ENCODE data around the gene KCNIP4. TPM values are rescaled to one million over a fixed set of nuclear protein-coding genes. Genes with fewer than 3 reads are reported as not detected.
A peak's percentile ranks its signal among the peaks of the same experiment; 100 is the strongest.

Gene KCNIP4
- total RNA-seq, 8 experiments from 2014 or later, result 1.7 to 18.5 (median 10.8) TPM

GRCh38 chr4:20859097-20859781, 1089.3 kb downstream of the KCNIP4 start:
- H3K4me1 ChIP-seq (replicated peaks in 1 of 2), result no peaks in the 10 kb centered on the region
- in situ Hi-C loops (cut with MboI; ENCODE audit: low pct_unique_long_range_greater_than_20kb in 2 of 9, low sequenced_read_pairs in 9 of 9, unreplicated experiment in 9 of 9), result no loop called here
- no peak overlapping the region for H3K27ac ChIP-seq
- ATAC-seq (replicated peaks in 6 of 8), result no peak
- H3K4me3 ChIP-seq, result no peak overlapping the region
- WGBS, 10 experiments, result 18 to 97% (median 88%) methylated on average over 3 to 8 of the region's 8 CpGs

GRCh38 chr4:20857081-20857480, 1091.5 kb downstream of the KCNIP4 start:
- WGBS, 10 experiments, result 38 to 91% (median 64%) methylated on average over 1 to 5 of the region's 5 CpGs; no CpG with 5 or more reads in 2 of the 10 experiments
- Histone ChIP-seq H3K4me1 (replicated peaks in 1 of 2) (no peaks in the 10 kb centered on the region), H3K27ac (no peak overlapping the region), H3K4me3 (no peak overlapping the region)
- in situ Hi-C loops (cut with MboI; ENCODE audit: low pct_unique_long_range_greater_than_20kb in 2 of 9, low sequenced_read_pairs in 9 of 9, unreplicated experiment in 9 of 9), result no loop called here
- no peak for ATAC-seq (replicated peaks in 6 of 8)

- WGBS, 10 experiments, result 0 to 100% (median 14%) methylated on average over 1 to 2 of the region's 2 CpGs; no CpG with 5 or more reads in 1 of the 10 experiments
- ATAC-seq (replicated peaks in 6 of 8), result peak in 2 of 8 experiments; percentile 39 to 47
Observed at GRCh38 chr4:20847124-20847747, 1101.3 kb downstream of the KCNIP4 start.

GRCh38 chr4:20844311-20844710, 1104.3 kb downstream of the KCNIP4 start:
- peaks cover 0 to 20% of the 10 kb centered on the region in 2 donors for H3K4me1 ChIP-seq (replicated peaks in 1 of 2)
- in situ Hi-C loops (cut with MboI; ENCODE audit: low pct_unique_long_range_greater_than_20kb in 2 of 9, low sequenced_read_pairs in 9 of 9, unreplicated experiment in 9 of 9), result no loop called here
- H3K4me3 ChIP-seq, result no peak overlapping the region
- 0 to 73% (median 50%) methylated on average over 2 to 4 of the region's 4 CpGs; no CpG with 5 or more reads in 1 of the 10 experiments for WGBS, 10 experiments
- ATAC-seq (replicated peaks in 6 of 8), result peak in 3 of 8 experiments; percentile 27 to 46 (median 32)
- no peak overlapping the region for H3K27ac ChIP-seq

More at GRCh38 chr4:20847124-20847747, 1101.3 kb downstream of the KCNIP4 start:
- Histone ChIP-seq H3K4me3 (no peak overlapping the region), H3K4me1 (replicated peaks in 1 of 2) (peaks cover 0 to 20% of the 10 kb centered on the region in 2 donors), H3K27ac (no peak overlapping the region)
- in situ Hi-C loops (cut with MboI; ENCODE audit: low pct_unique_long_range_greater_than_20kb in 2 of 9, low sequenced_read_pairs in 9 of 9, unreplicated experiment in 9 of 9), result no loop called here

GRCh38 chr4:20840648-20841190, 1107.9 kb downstream of the KCNIP4 start:
- WGBS, 10 experiments, result 40 to 90% (median 77%) methylated on average over 1 to 5 of the region's 5 CpGs; no CpG with 5 or more reads in 2 of the 10 experiments
- no peak for ATAC-seq (replicated peaks in 6 of 8)
- Histone ChIP-seq H3K4me1 (replicated peaks in 1 of 2) (peaks cover 0 to 5% of the 10 kb centered on the region in 2 donors), H3K27ac (no peak overlapping the region), H3K4me3 (no peak overlapping the region)
- in situ Hi-C loops (cut with MboI; ENCODE audit: low pct_unique_long_range_greater_than_20kb in 2 of 9, low sequenced_read_pairs in 9 of 9, unreplicated experiment in 9 of 9), result no loop called here

- WGBS, 10 experiments, result 0 to 80% (median 17%) methylated on average over 1 of the region's 1 CpG; no CpG with 5 or more reads in 1 of the 10 experiments
- no peak for ATAC-seq (replicated peaks in 6 of 8)
- Histone ChIP-seq H3K27ac (no peak overlapping the region), H3K4me3 (no peak overlapping the region), H3K4me1 (replicated peaks in 1 of 2) (peaks cover 0 to 5% of the 10 kb centered on the region in 2 donors)
- in situ Hi-C loops (cut with MboI; ENCODE audit: low pct_unique_long_range_greater_than_20kb in 2 of 9, low sequenced_read_pairs in 9 of 9, unreplicated experiment in 9 of 9), result no loop called here
Observed at GRCh38 chr4:20839957-20840356, 1108.6 kb downstream of the KCNIP4 start.

- in situ Hi-C loops (cut with MboI; ENCODE audit: low pct_unique_long_range_greater_than_20kb in 2 of 9, low sequenced_read_pairs in 9 of 9, unreplicated experiment in 9 of 9), result no loop called here
- no peak for ATAC-seq (replicated peaks in 6 of 8)
- Histone ChIP-seq H3K4me1 (replicated peaks in 1 of 2) (no peaks in the 10 kb centered on the region), H3K27ac (no peak overlapping the region), H3K4me3 (no peak overlapping the region)
- WGBS, 10 experiments, result 17 to 100% (median 84%) methylated on average over 1 of the region's 1 CpG; no CpG with 5 or more reads in 6 of the 10 experiments
Observed at GRCh38 chr4:20838476-20838875, 1110.1 kb downstream of the KCNIP4 start.

GRCh38 chr4:20832826-20833225, 1115.7 kb downstream of the KCNIP4 start:
- peak in 2 of 8 experiments; percentile 61 to 73 for ATAC-seq (replicated peaks in 6 of 8)
- Histone ChIP-seq H3K4me3 (no peak overlapping the region), H3K4me1 (replicated peaks in 1 of 2) (no peaks in the 10 kb centered on the region), H3K27ac (no peak overlapping the region)
- WGBS, 10 experiments, result 0 to 100% (median 67%) methylated on average over 1 to 3 of the region's 3 CpGs; no CpG with 5 or more reads in 1 of the 10 experiments
- in situ Hi-C loops (cut with MboI; ENCODE audit: low pct_unique_long_range_greater_than_20kb in 2 of 9, low sequenced_read_pairs in 9 of 9, unreplicated experiment in 9 of 9), result no loop called here

GRCh38 chr4:20831746-20832145, 1116.8 kb downstream of the KCNIP4 start:
- WGBS, 10 experiments, result 0 to 100% (median 61%) methylated on average over 1 of the region's 1 CpG; no CpG with 5 or more reads in 2 of the 10 experiments
- H3K4me1 ChIP-seq (replicated peaks in 1 of 2), result no peaks in the 10 kb centered on the region
- ATAC-seq (replicated peaks in 6 of 8), result no peak
- H3K27ac ChIP-seq, result no peak overlapping the region
- in situ Hi-C loops (cut with MboI; ENCODE audit: low pct_unique_long_range_greater_than_20kb in 2 of 9, low sequenced_read_pairs in 9 of 9, unreplicated experiment in 9 of 9), result no loop called here
- H3K4me3 ChIP-seq, result no peak overlapping the region

GRCh38 chr4:20829617-20830357, 1118.8 kb downstream of the KCNIP4 start:
- Histone ChIP-seq H3K4me3 (no peak overlapping the region), H3K4me1 (replicated peaks in 1 of 2) (no peaks in the 10 kb centered on the region), H3K27ac (no peak overlapping the region)
- WGBS, 10 experiments, result 7 to 92% (median 55%) methylated on average over 2 to 5 of the region's 5 CpGs
- ATAC-seq (replicated peaks in 6 of 8), result peak in 5 of 8 experiments; percentile 23 to 89 (median 80)
- in situ Hi-C loops (cut with MboI; ENCODE audit: low pct_unique_long_range_greater_than_20kb in 2 of 9, low sequenced_read_pairs in 9 of 9, unreplicated experiment in 9 of 9), result no loop called here

- H3K4me3 ChIP-seq, result no peak overlapping the region
- in situ Hi-C loops (cut with MboI; ENCODE audit: low pct_unique_long_range_greater_than_20kb in 2 of 9, low sequenced_read_pairs in 9 of 9, unreplicated experiment in 9 of 9), result no loop called here
- no peaks in the 10 kb centered on the region for H3K4me1 ChIP-seq (replicated peaks in 1 of 2)
- 4 to 94% (median 40%) methylated on average over 1 to 3 of the region's 3 CpGs; no CpG with 5 or more reads in 1 of the 10 experiments for WGBS, 10 experiments
- H3K27ac ChIP-seq, result no peak overlapping the region
- ATAC-seq (replicated peaks in 6 of 8), result peak in 2 of 8 experiments; percentile 87
Observed at GRCh38 chr4:20825505-20825904, 1123.1 kb downstream of the KCNIP4 start.

GRCh38 chr4:20816287-20816686, 1132.3 kb downstream of the KCNIP4 start:
- Histone ChIP-seq H3K4me1 (replicated peaks in 1 of 2) (no peaks in the 10 kb centered on the region), H3K27ac (no peak overlapping the region), H3K4me3 (no peak overlapping the region)
- in situ Hi-C loops (cut with MboI; ENCODE audit: low pct_unique_long_range_greater_than_20kb in 2 of 9, low sequenced_read_pairs in 9 of 9, unreplicated experiment in 9 of 9), result no loop called here
- WGBS, 10 experiments, result 0 to 100% (median 93%) methylated on average over 1 to 5 of the region's 5 CpGs; no CpG with 5 or more reads in 3 of the 10 experiments
- no peak for ATAC-seq (replicated peaks in 6 of 8)

GRCh38 chr4:20813700-20814099, 1134.9 kb downstream of the KCNIP4 start:
- no peak overlapping the region for H3K4me3 ChIP-seq
- 11 to 100% (median 78%) methylated on average over 1 of the region's 1 CpG; no CpG with 5 or more reads in 5 of the 10 experiments for WGBS, 10 experiments
- no peak overlapping the region for H3K27ac ChIP-seq
- peak in 1 of 8 experiments; percentile 59 for ATAC-seq (replicated peaks in 6 of 8)
- no peaks in the 10 kb centered on the region for H3K4me1 ChIP-seq (replicated peaks in 1 of 2)
- in situ Hi-C loops (cut with MboI; ENCODE audit: low pct_unique_long_range_greater_than_20kb in 2 of 9, low sequenced_read_pairs in 9 of 9, unreplicated experiment in 9 of 9), result no loop called here

Measured in motor neuron (in vitro differentiated cells).